DMS53 (cell line): Measurements from ENCODE around the gene ATP8A2.

Source experiments
- DNase-seq: peaks from one replicate; lab custom pipeline; 2025; lab: John Stamatoyannopoulos, UW

The ATP8A2 gene

DNA sequence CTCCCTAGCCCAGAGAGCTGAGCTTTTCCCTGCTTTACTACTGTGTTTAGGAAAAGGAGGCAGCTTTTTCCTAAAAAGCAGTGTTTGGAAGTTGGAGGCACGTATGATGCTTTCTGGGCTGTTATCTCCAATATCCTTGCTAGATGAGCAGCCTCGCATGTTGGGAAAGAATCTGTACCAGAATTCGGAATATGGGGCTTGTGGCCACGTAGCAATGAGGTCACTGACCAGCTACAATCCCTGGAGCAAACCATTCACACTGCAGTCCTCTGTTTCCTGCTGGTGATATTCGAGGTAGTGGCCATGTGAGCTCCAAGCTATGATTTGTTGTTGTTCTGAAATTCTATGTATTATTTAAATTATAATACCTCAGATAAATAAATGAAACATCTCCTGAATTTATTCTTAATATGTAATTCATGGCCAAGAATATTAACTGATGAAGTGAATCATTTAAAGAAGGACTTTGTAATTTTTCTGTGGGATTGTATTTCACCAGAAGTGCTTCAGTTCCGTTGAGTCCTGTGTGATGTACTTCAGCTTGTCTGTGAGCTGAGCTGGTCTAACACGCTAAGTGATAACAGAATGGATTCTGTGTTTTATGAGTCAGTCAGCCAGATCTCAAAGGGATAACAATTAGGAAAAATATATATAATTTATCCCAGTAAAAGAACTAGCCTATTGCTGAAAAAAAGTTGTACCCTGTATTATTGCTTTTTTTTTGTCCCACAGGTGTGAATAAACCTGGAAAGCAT, 360.5 kb downstream of the ATP8A2 start:
- peak; percentile 24 for DNase-seq

DNA sequence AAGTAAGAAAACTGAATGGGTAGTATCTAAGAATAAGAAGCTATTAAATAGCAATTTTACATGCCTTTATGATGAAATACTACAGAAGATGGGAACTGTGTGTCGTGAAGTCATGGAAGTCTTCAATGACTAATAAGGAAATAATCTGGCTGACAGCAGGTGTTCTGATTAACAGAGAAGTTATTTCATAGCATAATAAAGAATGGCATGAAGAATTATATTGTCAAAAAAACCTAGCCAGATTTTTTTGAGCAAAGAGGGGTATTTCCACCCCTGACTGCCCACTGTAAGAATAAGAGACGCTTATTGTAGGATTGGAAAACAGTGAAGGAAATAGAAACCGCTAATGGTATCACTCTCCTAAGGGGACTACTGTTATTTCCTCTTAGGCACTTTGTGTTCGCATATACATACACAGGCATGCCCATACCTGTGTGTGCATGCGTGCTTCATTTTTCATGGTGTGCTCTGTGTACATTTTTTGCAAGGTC, 361.3 kb downstream of the ATP8A2 start:
- DNase-seq = peak; percentile 38

DNA sequence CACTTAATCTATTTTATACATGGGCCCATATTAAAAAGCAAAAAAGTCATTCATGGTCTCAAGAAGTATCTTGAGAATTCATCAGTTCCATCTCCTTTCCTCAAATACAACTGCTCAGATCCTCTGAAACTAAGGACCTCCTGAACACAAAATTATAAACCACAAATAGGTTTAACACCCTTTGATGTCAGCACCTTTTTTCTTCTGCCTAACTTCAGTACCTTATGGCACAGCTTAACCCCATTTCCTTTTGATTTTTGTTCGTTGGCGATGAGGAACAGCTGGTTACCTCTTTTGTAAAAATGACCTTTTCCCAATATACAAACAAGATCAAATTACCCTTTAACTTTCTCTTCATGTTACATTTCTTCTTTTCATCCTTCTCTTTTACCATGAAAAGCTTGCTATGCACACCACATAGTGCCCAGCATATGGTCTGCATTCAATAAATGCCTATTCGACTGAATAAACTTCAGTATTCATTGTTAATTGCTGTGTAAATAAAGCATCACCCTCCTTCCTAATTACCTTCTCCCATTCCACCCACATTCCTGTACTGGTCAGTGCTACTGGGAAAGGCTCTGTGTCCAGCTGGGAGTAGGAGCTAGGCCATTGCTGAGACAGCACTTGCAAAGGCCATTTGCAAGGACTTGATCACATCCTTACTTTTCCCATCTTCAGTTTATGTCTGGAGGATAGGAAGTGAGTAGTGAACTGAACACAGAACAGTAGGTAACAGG, 362.1 kb downstream of the ATP8A2 start:
- DNase-seq = peak; percentile 32

DNA sequence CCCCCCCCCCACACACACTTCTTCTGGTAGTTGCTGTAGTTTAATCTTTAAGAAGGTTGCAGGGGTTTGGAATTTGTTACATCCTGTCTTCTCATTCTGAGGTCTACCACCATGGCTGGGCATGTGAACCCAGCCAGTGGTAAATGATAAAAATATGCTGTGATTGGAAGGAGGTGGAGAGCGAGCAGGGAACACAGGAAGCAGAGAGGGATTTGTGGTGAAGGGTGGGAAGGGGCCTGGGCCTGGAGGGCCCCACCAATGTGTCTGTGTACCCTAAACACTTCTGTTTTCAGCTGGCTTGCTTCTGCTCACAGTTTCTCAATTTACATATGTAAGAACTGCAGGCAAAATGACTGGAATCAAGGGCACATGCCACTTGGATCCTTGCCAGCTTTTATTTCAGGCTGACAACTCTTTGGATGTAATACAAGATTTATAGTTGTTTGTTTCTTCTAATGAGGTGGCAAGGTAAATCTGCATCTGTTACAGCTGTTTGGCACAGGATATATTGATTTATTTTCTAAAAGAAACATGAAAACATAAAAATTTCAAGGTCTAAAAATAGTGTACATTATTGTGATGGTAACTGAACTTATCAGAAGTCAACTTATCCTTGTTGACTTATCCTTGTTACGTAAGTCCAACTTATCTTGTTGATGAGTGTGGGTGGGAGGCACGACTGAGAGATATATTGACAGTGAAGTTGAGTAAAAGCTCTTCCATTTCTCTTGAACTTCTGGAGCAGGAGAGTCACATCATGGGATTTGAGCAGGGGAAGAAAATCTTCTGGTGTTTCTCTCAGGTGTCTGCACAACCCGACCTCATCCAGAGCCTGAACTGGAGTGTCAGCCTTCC, 366.8 kb downstream of the ATP8A2 start:
- peak; percentile 57 for DNase-seq

DNA sequence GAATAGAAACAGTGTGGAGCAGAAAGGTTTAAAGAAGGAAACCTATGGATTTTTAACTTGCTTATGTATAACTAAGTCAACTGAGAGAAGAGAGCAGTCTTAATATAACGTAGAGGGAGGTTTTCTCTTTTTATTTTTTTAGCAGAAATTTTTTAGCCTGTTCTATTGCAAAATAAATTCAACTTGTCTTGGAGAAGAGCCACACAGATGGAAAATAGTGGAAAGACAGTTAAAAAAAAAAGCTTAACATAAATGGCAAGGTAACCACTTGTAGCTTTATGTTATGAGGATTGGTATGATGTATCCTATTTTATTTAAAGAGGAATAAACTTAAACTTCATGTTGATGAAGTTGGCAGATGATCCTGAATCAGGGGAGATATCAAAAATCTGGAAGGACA, 367.6 kb downstream of the ATP8A2 start:
- no peak for DNase-seq

DNA sequence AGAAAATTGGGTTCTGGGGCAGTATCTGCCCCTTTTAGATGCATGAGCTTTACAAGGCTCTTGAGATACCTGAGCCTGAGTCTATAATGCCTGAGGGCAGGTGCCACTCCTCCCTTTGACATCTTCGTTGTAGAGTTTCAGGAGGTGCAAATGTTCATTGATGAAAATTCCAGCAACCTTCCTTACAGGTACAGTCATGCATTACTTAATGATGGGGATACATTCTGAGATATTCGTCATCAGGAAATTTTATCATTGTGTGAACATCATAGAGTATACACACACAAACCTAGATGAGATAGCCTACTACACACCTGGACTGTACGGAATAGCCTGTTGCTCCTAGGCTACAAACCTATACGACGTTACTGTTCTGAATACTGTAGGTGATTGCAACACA, 370.0 kb downstream of the ATP8A2 start:
- DNase-seq = no peak

DNA sequence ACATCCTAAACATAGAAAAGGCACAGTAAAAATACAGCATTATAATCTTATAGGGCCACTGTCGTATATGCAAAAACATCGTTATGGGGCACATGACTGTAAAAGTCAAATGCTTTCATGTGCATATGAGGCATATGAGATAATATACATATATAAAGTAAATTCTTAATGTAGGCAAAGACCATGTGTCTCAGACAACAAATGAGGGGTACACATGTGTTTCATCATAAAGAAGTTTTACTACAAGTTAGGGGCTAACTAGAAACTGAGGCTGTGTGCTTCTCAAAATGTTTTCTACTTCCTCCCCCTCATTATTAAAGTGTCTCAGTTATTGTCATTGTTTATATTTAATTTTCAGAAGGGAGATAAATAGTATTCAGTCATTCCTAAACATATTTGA, 370.4 kb downstream of the ATP8A2 start:
- no peak for DNase-seq

DNA sequence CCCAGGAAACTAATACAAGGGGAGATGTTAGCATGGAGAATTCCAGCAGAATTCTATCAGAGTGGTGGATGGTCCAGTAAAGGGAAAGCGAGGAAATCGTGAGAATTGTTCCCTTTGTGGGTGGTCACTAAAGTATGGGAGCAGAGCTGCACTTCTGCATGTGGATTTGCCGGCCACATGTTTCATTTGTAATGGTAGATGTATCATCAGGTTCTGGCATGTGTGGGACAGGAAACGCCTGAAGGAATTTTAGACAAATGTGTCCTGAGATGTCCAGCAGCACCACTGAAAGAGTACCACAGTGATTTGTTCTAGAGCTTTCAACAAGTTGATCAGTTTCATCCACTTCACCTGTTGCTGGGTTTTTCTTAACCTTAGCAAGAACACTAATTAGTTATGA, 371.6 kb downstream of the ATP8A2 start:
- no peak for DNase-seq

DNA sequence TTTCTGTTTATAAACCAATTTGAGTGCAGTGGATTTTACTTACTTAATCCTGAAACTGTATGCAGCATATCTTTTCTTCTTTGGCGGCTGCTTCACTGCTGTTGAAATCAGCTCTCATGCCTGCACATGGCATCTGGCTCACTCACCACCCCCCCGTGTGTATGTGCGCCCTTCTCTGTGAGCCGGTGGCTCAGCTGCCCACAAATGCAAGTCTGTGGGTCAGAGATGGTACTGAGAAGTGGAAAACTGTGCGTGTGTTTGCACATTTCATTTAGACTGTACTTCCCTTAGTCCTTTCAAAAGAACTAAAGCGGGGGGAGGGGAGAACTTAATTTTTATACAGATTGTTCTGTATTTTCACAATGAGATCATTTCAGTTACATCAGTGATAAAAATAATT, 372.4 kb downstream of the ATP8A2 start:
- no peak for DNase-seq

DNA sequence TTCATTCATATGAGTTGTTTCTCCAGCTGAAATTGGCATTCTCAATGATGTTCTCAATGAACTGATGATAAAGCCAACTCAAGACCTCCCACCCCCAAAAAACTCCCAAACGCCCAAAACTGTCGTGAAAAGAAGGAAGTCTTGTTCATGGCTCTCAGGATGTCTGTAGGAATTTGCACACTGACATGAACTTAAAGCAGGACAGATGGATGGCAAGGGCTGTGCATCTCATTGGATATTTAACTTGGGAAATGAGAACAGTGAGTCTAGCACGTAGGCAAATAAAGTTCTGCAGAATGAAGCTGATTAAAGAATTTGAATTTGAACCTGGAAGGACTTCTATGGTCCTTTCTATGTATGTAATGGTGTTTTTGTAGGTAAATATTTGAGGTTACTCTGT, 374.4 kb downstream of the ATP8A2 start:
- DNase-seq = no peak

DNA sequence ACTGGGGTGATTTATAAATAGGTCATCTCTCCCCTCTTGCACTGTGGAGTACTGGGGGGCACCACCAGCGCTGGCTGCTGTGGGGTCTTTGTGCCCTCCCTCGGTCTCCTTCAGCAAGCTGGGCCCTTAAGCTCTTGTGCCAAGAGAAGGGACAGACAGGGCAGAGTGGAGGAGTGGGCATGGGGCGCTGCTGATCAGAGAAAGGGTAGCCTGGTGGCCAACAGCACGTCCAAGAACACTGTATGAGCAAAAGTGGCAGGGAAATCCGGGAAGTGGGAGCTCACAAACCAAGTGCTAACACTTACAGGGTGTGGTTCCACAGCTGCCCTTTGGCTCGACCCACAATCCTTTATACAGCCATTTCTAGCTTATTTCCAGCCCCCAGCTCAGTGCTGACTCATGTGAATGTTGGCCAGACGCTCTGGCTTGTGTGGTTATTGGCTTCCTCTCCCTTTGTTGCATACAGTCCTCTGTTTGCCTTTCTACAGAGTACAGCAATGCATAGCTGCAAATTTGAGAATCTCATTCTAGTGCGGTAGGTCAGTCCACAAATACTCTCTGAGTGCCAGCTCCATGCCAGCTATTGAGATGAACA, 381.3 kb downstream of the ATP8A2 start:
- DNase-seq = peak; percentile 54

DNA sequence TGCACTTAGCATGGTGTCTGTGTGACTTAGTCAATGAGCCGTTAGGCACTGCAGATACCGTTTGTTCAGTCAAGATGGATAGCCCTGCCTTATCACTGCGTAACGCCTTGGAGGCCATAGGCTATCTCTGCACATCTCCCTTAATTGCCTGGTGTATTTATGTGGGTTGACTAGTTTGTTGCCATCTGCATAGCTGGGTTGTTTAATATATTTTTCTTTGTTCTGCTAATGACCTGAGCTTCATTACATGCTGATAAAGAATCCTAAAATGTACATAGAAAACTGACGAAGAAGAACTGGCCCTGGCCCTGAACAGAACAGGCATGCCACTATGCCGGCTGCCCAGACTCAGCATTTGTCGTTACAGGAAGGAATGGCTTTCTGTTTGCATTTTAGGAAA, 382.2 kb downstream of the ATP8A2 start:
- DNase-seq = no peak

DNA sequence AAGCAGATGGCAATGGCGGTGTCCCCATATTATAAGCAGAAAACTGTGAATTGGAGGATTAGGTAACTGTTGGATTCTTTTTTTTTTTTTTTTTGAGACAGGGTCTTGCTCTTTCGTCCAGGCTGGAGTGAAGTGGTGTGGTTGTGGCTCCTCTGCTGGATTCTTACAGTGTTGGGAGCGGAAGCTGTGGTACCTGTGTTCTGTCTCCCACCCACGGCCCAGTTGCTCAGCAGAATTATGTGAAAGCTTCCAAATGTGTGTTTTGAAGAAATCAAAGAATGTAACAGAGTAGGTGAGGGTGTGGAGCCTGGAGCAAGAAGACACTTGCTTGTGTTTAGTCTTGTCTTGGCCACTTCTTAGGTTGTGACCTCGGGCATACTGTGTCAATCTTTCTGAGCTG, 384.5 kb downstream of the ATP8A2 start:
- no peak for DNase-seq

DNA sequence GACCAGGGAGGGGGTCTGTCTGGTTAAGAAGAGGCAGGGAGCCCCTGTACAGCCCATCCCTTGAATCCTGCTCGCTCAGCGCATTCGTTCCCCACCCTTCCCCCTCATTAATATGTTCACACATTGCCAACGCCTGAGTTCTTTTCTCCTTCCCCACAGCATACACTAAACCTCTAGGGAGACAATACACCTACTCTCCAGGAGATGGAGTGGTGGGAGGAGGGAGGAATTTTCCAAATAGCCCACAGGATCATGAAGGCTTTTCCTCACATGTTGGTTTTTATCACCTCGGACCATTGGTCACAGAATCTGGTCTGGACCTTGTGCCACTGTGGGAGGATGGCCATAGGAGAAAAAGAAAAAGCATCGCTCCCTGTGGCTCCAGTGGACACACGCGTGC, 385.1 kb downstream of the ATP8A2 start:
- DNase-seq = peak; percentile 20

DNA sequence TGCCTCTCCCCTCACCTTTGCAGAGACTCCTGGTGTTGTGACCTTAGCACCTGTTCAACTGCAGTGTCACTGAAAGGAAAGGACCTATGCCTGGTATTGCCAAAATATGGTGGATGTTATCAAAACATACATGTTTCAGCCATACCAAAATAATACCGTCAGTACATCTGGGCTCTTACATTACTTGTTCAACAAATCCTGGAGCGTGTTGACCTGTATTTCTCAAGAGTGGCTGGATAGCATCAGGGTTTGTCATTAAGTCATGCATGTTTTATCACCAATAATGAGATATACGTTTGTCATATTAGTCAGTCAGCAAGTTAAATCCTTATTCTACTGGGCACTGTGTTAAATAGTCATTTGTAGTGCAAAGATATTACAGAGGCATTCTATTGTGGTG, 389.3 kb downstream of the ATP8A2 start:
- DNase-seq = peak; percentile 24

DNA sequence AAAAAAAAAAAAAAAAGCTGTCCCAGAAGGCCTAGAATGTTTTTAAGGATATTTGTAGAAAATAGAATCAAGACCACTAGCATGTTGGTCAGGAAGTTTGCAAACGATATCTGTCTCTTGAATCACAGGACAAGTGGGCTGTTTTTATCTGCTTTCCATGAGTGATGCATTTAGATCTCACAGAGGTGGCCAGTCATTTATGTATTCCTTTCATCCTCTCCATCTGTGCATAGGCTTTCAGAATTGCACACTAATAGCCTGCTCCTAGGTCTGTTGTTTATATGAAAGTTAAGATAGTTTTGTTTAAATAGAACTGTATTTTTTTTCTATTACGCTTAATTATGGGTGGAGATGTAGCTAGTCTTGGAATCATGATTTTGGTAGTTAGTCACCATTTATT, 390.5 kb downstream of the ATP8A2 start:
- DNase-seq = no peak

DNA sequence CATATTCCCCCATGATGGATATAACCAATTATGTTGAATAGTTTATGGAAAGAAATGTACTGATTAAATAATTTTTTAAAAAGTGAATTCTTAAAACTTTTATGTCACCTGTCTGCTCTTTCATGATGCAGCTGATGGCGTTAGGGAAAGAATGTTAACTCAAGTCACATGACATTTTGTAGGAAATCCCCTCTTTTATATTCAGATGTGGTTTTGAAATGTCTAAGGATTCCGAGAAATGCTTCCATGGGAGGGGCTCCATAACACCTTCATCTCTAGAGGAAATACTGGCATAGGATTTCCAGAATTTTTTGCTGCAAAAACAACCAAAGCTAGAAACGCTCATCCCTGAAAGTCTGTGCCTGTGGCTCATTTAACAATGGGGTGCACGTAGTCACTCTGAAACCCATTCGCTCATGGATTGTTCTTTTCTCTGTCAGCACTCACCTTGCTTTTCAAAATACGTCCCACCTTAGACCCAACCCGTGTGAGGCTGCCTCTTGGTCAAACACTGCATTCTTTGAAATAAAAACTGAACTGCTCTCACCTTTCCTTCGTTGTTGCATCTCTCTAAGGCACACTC, 391.1 kb downstream of the ATP8A2 start:
- no peak for DNase-seq

DNA sequence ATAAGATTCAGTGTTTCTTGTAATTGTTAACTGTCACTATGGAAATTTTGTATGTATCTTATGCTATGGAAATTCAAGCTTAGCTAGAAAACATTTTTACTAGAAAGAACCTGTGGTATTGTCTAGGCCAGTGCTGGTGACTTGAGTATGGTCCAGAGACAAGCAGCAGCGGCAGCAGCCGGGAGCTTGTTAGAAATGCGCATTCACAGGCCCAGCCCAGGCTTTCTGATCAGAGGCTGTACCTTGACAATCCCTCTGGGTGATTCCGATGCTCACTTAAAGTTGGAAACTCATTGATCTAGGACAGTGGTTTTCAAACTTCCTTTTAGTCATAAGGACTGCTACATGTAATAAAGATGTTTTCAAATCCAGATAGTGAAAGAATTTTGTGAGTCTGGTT, 392.6 kb downstream of the ATP8A2 start:
- no peak for DNase-seq

DNA sequence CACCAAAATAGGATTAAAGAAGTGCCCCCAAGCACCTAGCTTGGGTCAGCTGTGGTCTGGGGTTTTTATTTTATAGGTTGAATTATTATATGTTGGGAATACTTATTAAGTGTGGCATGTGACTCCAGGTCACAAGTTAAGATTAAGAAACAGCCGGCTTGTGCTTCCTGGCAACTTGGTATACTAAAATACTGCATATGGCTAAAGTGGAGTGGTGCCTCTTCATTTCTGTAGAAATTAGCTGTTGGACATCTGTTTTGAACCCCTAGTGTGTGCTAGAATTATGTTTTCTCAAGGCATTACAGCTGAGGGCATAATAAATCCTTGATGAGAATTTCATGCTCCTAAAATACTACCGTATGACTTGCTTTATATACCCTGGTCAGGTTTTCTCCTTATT, 393.5 kb downstream of the ATP8A2 start:
- no peak for DNase-seq

DNA sequence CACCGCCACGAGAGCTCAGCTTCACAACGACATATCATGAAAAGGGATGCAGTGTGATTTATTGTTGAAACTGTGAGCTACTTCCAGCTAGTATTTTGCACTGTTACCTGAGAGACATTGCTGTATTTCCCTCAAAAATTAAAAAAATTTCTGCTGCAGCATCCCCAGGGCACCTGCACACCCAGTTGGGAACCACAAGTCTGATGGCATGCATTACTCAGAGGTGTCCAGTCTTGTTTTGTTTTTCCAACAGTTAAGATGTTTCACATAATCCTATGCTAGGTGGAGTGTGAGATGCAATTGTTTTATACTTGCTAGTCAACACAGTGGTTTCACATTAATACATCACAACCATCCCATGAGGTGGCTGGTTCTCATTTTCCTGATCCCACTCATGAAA, 394.8 kb downstream of the ATP8A2 start:
- DNase-seq = no peak

DNA sequence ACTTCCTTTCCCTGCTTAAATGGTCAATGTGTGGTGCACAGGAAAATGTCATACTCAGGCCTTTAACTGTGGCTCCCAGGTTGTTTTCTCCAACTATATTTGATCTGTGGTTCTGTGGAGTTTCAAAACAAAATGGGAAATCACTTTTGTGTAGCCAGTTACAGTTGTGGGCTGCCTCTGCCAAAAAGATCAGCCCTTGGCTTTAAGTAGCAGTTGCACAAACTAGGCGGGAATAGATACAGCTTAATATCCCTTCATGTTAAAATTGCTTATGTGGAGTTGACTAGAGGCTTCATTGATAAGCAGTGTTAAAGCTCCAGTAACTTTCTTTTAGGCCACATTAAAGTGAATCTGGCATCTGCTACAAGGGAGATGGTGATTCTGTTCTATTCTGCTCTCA, 395.2 kb downstream of the ATP8A2 start:
- DNase-seq = no peak

DNA sequence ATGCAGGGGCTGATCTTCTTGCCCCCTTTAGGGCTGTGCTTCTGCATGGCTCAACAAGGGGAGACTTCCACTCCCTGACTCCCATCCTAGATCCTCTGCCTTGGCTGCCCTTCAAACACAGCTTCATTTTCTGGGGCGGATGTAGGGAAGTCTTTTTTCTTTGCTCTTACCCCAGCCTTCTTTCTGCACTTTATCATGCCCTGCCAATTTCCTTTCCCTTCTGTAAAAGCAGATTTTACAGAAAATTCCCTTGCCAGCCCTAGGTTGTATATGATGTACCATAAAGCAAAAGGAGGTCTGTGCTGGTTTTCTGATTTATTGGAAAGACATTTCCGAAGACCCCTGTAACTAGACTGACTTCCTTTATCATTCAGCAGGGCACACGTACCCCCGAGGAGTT, 396.6 kb downstream of the ATP8A2 start:
- DNase-seq = no peak
